GM23338 (cell line): ENCODE measurements around the gene STEEP1. TPM values are rescaled to one million over a fixed set of nuclear protein-coding genes. Genes with fewer than 3 reads are reported as not detected.

ENCODE experiments used
- ATAC-seq: fragments of 200-7000 bp; cut with Tn5 transposase; 3 replicates; pipeline ENCODE4 v1.9.1; 2020
- DNase-seq: peaks from one replicate; pipeline ENCODE4 v3.0.0-alpha.2; 2015; ENCODE audit warnings: low spot score
- H2AFZ ChIP-seq: fragments of 200-600 bp; sonication (generic); 2 replicates; pipeline ENCODE4 v1.8.0; 2016; ENCODE audit warnings: antibody characterized with exemption, mild to moderate bottlenecking, moderate library complexity
- H3F3A ChIP-seq: fragments of 200-600 bp; sonication (generic); replicated peaks from 2 replicates; pipeline ENCODE4 v1.8.0; 2017; ENCODE audit warnings: antibody characterized with exemption, mixed run types, low read depth
- H3K27ac ChIP-seq: fragments of 200-600 bp; sonication (generic); 2 replicates; pipeline ENCODE4 v1.6.1; 2016; ENCODE audit warnings: low read depth
- H3K27me3 ChIP-seq: fragments of 200-600 bp; sonication (generic); 2 replicates; pipeline ENCODE4 v1.8.0; 2016; ENCODE audit warnings: mild to moderate bottlenecking, mixed run types, moderate library complexity; ENCODE audit not compliant: insufficient read depth
- H3K36me3 ChIP-seq: fragments of 200-600 bp; sonication (generic); 2 replicates; pipeline ENCODE4 v1.8.0; 2016; ENCODE audit warnings: mild to moderate bottlenecking; ENCODE audit not compliant: insufficient read depth
- H3K4me1 ChIP-seq: fragments of 200-600 bp; sonication (generic); 2 replicates; pipeline ENCODE4 v1.8.0; 2016; ENCODE audit warnings: mild to moderate bottlenecking, moderate library complexity; ENCODE audit not compliant: insufficient read depth
- H3K4me2 ChIP-seq: fragments of 200-600 bp; sonication (generic); 2 replicates; pipeline ENCODE4 v1.7.1; 2017; ENCODE audit warnings: mixed run types
- H3K4me3 ChIP-seq: fragments of 200-600 bp; sonication (generic); 2 replicates; pipeline ENCODE4 v1.6.1; 2016; ENCODE audit warnings: mixed run types
- H3K79me2 ChIP-seq: fragments of 200-600 bp; sonication (generic); replicated peaks from 2 replicates; pipeline ENCODE4 v1.8.0; 2017; ENCODE audit warnings: mild to moderate bottlenecking; ENCODE audit not compliant: insufficient read depth
- H3K9me2 ChIP-seq: fragments of 200-600 bp; sonication (generic); 2 replicates; pipeline ENCODE4 v1.8.0; 2017; ENCODE audit not compliant: insufficient read depth
- H4K20me1 ChIP-seq: fragments of 200-600 bp; sonication (generic); replicated peaks from 2 replicates; pipeline ENCODE4 v1.8.0; 2017; ENCODE audit warnings: mild to moderate bottlenecking; ENCODE audit not compliant: insufficient read depth
- H3K27ac Mint-ChIP-seq: 2 replicates; pipeline ENCODE4 v1.8.0; 2020; ENCODE audit warnings: inconsistent platforms, mild to moderate bottlenecking, moderate library complexity, mixed read lengths
- H3K27me3 Mint-ChIP-seq: 3 replicates; pipeline ENCODE4 v1.8.0; 2022; ENCODE audit warnings: low read depth, mild to moderate bottlenecking, moderate library complexity, mixed read lengths, inconsistent platforms; ENCODE audit not compliant: insufficient read depth, poor library complexity
- H3K36me3 Mint-ChIP-seq: 3 replicates; pipeline ENCODE4 v1.8.0; 2021; ENCODE audit warnings: low read depth, mild to moderate bottlenecking, inconsistent platforms, moderate library complexity, mixed read lengths
- H3K4me1 Mint-ChIP-seq: 3 replicates; pipeline ENCODE4 v1.8.0; 2020; ENCODE audit warnings: mild to moderate bottlenecking, inconsistent platforms, mixed read lengths
- H3K4me3 Mint-ChIP-seq: 3 replicates; pipeline ENCODE4 v1.8.0; 2021; ENCODE audit warnings: moderate library complexity, mild to moderate bottlenecking, inconsistent platforms, mixed read lengths
- H3K9me3 Mint-ChIP-seq: 3 replicates; pipeline ENCODE4 v1.8.0; 2020; ENCODE audit warnings: moderate library complexity, mild to moderate bottlenecking, inconsistent platforms, mixed read lengths
- CREB1 ChIP-seq: fragments of 250-450 bp; sonication (Bioruptor Pico); IDR thresholded peaks from 2 replicates; pipeline ENCODE4 v1.5.0; 2020; ENCODE audit warnings: low read depth, mild to moderate bottlenecking, moderate library complexity
- EZH2 ChIP-seq: fragments of 200-600 bp; sonication (generic); IDR thresholded peaks from one replicate; pipeline ENCODE4 v1.8.0; 2017; ENCODE audit warnings: antibody characterized with exemption, mild to moderate bottlenecking, low read depth; ENCODE audit not compliant: unreplicated experiment
- NANOG ChIP-seq: IDR thresholded peaks from 2 replicates; pipeline ENCODE4 v1.6.1; 2016; ENCODE audit warnings: antibody characterized with exemption, borderline replicate concordance
- POLR2AphosphoS5 ChIP-seq: IDR thresholded peaks from 2 replicates; pipeline ENCODE4 v1.6.1; 2016; ENCODE audit warnings: antibody characterized with exemption, low read depth
- STAT1 ChIP-seq: IDR thresholded peaks from one replicate; pipeline ENCODE4 v1.6.1; 2016; ENCODE audit warnings: antibody characterized with exemption; ENCODE audit not compliant: unreplicated experiment
- ZNF114 ChIP-seq: fragments of 250-450 bp; sonication (Bioruptor Pico); IDR thresholded peaks from 2 replicates; pipeline ENCODE4 v1.5.0; 2020; ENCODE audit warnings: mild to moderate bottlenecking, moderate library complexity
- polyA plus RNA-seq: library from polyadenylated mRNA; unstranded; fragments of >200 nt; fragmentation: Nextera tagmentation; extraction: Ambion mirVana; gene quantifications from 2 replicates; pipeline ENCODE4 v1.2.1, GENCODE V29; 2016
- total RNA-seq: library from RNA; depleted of rRNA; stranded (reverse); fragments of >200 nt; shearing (Covaris generic); gene quantifications from 2 replicates; pipeline ENCODE4 v1.2.3, GENCODE V29; 2014
- TF ChIP-seq, protein P1 (sequence below): IDR thresholded peaks from one replicate; pipeline ENCODE4 v1.6.1; 2018; ENCODE audit warnings: antibody characterized with exemption; ENCODE audit not compliant: unreplicated experiment
- TF ChIP-seq, protein P2 (sequence below), 2 experiments: fragments of 200-600 bp in 1 of 2; sonication (generic) in 1 of 2; conservative IDR thresholded peaks; 2 replicates each; pipeline versions ENCODE4 v1.5.1 to v1.6.1; 2016 to 2017; ENCODE audit warnings: antibody characterized with exemption in 2 of 2, low read depth in 2 of 2, mild to moderate bottlenecking in 2 of 2, moderate library complexity in 1 of 2

The STEEP1 gene
- total and polyA plus RNA-seq, 2 experiments from 2014 or later, result 16.6 to 42.3 TPM

DNA sequence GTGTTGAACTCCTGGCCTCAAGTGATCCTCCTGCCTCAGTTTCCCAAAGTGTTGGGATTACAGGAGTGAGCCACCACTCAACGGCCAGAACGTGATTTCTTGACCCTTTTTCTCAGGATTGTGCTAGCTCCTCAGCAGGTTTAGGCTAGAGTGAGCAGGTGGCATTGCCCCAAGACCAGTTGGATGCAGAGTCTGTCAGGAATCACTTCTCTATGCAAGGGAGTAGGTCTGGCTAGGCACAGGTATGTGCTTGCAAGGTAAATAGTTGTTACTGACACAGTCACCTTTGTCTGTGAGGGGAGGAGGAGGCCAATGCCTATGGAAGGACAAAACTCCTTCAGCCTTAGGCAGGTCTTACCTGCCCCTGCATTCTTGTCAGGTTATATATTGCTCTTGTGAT is 72.7 kb downstream of the STEEP1 start (continued):
- TF ChIP-seq, protein P1, sequence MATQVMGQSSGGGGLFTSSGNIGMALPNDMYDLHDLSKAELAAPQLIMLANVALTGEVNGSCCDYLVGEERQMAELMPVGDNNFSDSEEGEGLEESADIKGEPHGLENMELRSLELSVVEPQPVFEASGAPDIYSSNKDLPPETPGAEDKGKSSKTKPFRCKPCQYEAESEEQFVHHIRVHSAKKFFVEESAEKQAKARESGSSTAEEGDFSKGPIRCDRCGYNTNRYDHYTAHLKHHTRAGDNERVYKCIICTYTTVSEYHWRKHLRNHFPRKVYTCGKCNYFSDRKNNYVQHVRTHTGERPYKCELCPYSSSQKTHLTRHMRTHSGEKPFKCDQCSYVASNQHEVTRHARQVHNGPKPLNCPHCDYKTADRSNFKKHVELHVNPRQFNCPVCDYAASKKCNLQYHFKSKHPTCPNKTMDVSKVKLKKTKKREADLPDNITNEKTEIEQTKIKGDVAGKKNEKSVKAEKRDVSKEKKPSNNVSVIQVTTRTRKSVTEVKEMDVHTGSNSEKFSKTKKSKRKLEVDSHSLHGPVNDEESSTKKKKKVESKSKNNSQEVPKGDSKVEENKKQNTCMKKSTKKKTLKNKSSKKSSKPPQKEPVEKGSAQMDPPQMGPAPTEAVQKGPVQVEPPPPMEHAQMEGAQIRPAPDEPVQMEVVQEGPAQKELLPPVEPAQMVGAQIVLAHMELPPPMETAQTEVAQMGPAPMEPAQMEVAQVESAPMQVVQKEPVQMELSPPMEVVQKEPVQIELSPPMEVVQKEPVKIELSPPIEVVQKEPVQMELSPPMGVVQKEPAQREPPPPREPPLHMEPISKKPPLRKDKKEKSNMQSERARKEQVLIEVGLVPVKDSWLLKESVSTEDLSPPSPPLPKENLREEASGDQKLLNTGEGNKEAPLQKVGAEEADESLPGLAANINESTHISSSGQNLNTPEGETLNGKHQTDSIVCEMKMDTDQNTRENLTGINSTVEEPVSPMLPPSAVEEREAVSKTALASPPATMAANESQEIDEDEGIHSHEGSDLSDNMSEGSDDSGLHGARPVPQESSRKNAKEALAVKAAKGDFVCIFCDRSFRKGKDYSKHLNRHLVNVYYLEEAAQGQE, result no peak
- TF ChIP-seq NANOG (no peak), STAT1 (no peak), EZH2 (no peak), ZNF114 (CRISPR knock-in tag) (no peak)
- TF ChIP-seq, protein P2, sequence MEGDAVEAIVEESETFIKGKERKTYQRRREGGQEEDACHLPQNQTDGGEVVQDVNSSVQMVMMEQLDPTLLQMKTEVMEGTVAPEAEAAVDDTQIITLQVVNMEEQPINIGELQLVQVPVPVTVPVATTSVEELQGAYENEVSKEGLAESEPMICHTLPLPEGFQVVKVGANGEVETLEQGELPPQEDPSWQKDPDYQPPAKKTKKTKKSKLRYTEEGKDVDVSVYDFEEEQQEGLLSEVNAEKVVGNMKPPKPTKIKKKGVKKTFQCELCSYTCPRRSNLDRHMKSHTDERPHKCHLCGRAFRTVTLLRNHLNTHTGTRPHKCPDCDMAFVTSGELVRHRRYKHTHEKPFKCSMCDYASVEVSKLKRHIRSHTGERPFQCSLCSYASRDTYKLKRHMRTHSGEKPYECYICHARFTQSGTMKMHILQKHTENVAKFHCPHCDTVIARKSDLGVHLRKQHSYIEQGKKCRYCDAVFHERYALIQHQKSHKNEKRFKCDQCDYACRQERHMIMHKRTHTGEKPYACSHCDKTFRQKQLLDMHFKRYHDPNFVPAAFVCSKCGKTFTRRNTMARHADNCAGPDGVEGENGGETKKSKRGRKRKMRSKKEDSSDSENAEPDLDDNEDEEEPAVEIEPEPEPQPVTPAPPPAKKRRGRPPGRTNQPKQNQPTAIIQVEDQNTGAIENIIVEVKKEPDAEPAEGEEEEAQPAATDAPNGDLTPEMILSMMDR (conservative IDR thresholded peaks at IDR 0.05; ENCODE audit: low read depth in 2 of 2), result no peak

DNA sequence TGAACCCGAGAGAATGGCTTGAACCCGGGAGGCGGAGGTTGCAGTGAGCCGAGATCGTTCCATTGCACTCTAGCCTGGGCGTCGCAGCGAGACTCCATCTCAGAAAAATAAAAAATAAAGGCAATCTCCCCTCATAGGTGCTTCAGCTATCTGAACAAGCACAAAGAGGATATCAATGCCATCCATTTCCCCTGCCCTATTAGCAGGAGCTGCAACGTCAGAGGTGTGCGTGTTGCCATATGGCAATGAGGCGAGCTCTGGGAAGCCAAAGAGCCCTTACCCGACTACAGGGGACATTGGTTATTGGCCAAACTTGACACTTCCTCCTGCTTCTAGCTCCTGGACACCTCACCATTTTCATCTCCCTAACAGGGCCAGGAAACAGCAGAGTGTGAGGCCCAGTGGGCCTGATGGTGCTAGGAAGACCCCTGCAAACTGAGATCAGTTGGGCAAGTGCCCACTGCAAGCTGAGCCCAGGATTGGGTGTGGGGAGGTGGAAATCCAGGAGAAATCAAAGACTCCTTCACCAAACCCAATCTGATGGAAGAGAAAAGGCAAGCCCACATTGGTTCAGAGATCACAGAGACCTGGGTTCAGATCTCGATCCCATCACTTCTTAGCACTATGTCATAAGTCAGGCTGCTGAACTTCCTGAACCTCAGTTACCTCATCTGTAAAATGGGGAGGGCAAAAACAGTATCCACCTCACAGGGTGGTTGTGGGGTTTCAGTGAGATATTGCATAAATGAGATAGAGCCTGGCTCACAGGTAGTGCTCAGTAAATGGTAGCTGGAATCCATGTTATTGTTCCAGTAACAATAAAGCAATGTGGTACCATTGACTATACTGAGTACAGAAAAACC is 75.8 kb downstream of the STEEP1 start:
- Histone ChIP-seq H4K20me1 (no peaks in the 10 kb centered on the region), H3F3A (no peaks in the 10 kb centered on the region), H3K36me3 (no peaks in the 10 kb centered on the region), H3K27me3 (no peaks in the 10 kb centered on the region), H3K4me1 (no peaks in the 10 kb centered on the region), H3K9me2 (no peaks in the 10 kb centered on the region), H2AFZ (no peak overlapping the region), H3K4me2 (no peak overlapping the region), H3K27ac (no peak overlapping the region), H3K4me3 (no peak overlapping the region), H3K79me2 (no peaks in the 10 kb centered on the region)
- DNase-seq, result no peak
- H3K27ac Mint-ChIP-seq, result no peak overlapping the region
- no peak overlapping the region for H3K4me3 Mint-ChIP-seq
- no peaks in the 10 kb centered on the region for H3K36me3 Mint-ChIP-seq
- TF ChIP-seq, protein P2 (conservative IDR thresholded peaks at IDR 0.05; ENCODE audit: low read depth in 2 of 2), result no peak
- TF ChIP-seq POLR2AphosphoS5 (no peak), CREB1 (no peak)
- no peaks in the 10 kb centered on the region for H3K27me3 Mint-ChIP-seq
- ATAC-seq, result no peak
- no peaks in the 10 kb centered on the region; the same call in 2 of the 3 replicates for H3K9me3 Mint-ChIP-seq
- no peaks in the 10 kb centered on the region; the same call in 2 of the 3 replicates for H3K4me1 Mint-ChIP-seq
